Measurements from ENCODE around the gene NACC1. TPM values are rescaled to one million over a fixed set of nuclear protein-coding genes. Genes with fewer than 3 reads are reported as not detected.
A peak's percentile ranks its signal among the peaks of the same experiment; 100 is the strongest.

Gene NACC1
- total RNA-seq, 1 experiment from 2014 or later, result 237 TPM

DNA sequence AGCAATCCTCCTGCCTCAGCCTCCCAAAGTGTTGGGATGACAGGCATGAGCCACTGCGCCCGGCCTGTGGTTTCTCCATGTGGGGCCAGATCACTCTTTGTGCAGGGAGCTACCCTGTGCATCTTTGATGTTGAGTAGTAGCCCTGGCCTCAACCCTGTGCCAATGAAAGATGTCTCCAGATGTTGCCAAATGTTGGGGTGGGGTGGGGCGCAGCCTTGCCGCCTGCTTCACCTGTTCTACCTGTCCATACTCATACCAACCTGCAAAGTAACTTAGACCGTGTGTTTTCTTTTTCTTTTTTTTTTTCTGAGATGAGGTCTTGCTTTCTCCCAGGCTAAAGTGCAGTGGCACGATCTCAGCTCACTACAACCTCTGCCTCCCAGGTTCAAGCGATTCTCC lies 53.1 kb downstream of the NACC1 start:
- no peak for ATAC-seq
- Mint-ChIP-seq H3K27ac (no peak overlapping the region; the same call in 1 of the 2 replicates), H3K27me3 (ENCODE audit: low read depth) (no peaks in the 10 kb centered on the region), H3K4me3 (no peak overlapping the region), H3K4me1 (peaks cover 48% of the 10 kb centered on the region), H3K36me3 (peaks cover 4% of the 10 kb centered on the region), H3K9me3 (no peaks in the 10 kb centered on the region)
- POLR2A ChIA-PET, result interaction anchor here (0.6 kb wide), 1 partner anchor 1619 kb away, joined by 5 read pairs; no protein-coding TSS in a partner anchor
- TF ChIP-seq, protein P1, sequence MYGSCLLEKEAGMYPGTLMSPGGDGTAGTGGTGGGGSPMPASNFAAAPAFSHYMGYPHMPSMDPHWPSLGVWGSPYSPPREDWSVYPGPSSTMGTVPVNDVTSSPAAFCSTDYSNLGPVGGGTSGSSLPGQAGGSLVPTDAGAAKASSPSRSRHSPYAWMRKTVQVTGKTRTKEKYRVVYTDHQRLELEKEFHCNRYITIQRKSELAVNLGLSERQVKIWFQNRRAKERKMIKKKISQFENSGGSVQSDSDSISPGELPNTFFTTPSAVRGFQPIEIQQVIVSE (CRISPR knock-in tag; IDR thresholded peaks at IDR 0.05; ENCODE audit: borderline replicate concordance), result no peak
- TF ChIP-seq HMGA2 (CRISPR knock-in tag; IDR thresholded peaks at IDR 0.05) (no peak), ZNF138 (CRISPR knock-in tag; conservative IDR thresholded peaks at IDR 0.05) (no peak), CREM (CRISPR knock-in tag; IDR thresholded peaks at IDR 0.05) (no peak), ATF2 (CRISPR knock-in tag; IDR thresholded peaks at IDR 0.05; ENCODE audit: borderline replicate concordance, low read depth) (no peak), OVOL2 (CRISPR knock-in tag; IDR thresholded peaks at IDR 0.05; ENCODE audit: borderline replicate concordance) (no peak), ATF3 (CRISPR knock-in tag; conservative IDR thresholded peaks at IDR 0.05) (no peak), PRRX2 (CRISPR knock-in tag; IDR thresholded peaks at IDR 0.05) (no peak), FOXJ3 (CRISPR knock-in tag; IDR thresholded peaks at IDR 0.05; ENCODE audit: borderline replicate concordance) (no peak)
- TF ChIP-seq, protein P2, sequence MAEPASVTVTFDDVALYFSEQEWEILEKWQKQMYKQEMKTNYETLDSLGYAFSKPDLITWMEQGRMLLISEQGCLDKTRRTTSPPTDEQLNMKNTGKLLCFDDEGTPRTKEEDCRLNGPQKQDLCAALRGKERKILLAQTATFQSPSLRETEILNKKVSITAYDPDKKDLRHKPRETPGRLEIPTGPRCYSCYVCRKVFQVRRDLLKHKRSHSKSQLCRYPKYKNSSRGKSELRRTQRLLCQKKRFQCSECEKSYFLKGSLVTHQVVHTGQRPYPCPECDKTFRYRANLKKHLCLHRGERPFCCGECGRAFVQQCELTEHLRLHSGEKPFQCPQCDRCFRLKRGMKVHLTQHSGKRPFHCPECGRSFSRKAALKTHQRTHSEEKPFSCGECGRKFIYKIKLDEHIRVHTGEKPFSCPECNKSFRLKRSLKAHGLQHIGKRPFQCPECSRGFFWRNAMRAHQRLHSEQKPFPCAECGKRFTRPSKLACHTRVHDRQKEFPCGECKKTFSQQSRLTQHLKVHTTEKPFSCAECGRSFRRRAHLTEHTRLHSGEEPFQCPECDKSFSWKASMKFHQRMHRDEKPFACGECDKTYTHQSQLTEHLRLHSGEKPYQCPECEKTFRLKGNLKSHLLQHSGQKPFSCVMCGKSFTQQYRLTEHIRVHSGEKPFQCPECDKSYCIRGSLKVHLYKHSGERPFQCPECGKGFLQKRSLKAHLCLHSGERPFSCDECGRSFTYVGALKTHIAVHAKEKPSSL (CRISPR knock-in tag; conservative IDR thresholded peaks at IDR 0.05), result no peak
- TF ChIP-seq, protein P3, sequence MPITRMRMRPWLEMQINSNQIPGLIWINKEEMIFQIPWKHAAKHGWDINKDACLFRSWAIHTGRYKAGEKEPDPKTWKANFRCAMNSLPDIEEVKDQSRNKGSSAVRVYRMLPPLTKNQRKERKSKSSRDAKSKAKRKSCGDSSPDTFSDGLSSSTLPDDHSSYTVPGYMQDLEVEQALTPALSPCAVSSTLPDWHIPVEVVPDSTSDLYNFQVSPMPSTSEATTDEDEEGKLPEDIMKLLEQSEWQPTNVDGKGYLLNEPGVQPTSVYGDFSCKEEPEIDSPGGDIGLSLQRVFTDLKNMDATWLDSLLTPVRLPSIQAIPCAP (CRISPR knock-in tag; IDR thresholded peaks at IDR 0.05), result no peak
- TF ChIP-seq, protein P4, sequence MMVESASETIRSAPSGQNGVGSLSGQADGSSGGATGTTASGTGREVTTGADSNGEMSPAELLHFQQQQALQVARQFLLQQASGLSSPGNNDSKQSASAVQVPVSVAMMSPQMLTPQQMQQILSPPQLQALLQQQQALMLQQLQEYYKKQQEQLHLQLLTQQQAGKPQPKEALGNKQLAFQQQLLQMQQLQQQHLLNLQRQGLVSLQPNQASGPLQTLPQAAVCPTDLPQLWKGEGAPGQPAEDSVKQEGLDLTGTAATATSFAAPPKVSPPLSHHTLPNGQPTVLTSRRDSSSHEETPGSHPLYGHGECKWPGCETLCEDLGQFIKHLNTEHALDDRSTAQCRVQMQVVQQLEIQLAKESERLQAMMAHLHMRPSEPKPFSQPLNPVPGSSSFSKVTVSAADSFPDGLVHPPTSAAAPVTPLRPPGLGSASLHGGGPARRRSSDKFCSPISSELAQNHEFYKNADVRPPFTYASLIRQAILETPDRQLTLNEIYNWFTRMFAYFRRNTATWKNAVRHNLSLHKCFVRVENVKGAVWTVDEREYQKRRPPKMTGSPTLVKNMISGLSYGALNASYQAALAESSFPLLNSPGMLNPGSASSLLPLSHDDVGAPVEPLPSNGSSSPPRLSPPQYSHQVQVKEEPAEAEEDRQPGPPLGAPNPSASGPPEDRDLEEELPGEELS (CRISPR knock-in tag; IDR thresholded peaks at IDR 0.05), result no peak
- TF ChIP-seq, protein P5, sequence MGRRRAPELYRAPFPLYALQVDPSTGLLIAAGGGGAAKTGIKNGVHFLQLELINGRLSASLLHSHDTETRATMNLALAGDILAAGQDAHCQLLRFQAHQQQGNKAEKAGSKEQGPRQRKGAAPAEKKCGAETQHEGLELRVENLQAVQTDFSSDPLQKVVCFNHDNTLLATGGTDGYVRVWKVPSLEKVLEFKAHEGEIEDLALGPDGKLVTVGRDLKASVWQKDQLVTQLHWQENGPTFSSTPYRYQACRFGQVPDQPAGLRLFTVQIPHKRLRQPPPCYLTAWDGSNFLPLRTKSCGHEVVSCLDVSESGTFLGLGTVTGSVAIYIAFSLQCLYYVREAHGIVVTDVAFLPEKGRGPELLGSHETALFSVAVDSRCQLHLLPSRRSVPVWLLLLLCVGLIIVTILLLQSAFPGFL (CRISPR knock-in tag; IDR thresholded peaks at IDR 0.05; ENCODE audit: borderline replicate concordance), result no peak
- CTCF ChIA-PET, result interaction anchor here (2.8 kb wide), 1 partner anchor 24 kb away, joined by 11 read pairs; no protein-coding TSS in a partner anchor
- no peak for DNase-seq (ENCODE audit: low spot score)

- ChIA-PET POLR2A (no interaction called here), CTCF (interaction anchor here (1.0 to 1.8 kb wide), 2 partner anchors 23 to 72 kb away, joined by 3 to 15 read pairs; no protein-coding TSS in a partner anchor)
- Mint-ChIP-seq H3K27ac (peak overlapping the region; percentile 65; the same call in 1 of the 2 replicates), H3K27me3 (ENCODE audit: low read depth) (no peaks in the 10 kb centered on the region), H3K36me3 (peaks cover 4% of the 10 kb centered on the region), H3K4me3 (no peak overlapping the region), H3K9me3 (no peaks in the 10 kb centered on the region), H3K4me1 (peaks cover 37% of the 10 kb centered on the region)
- no peak for ATAC-seq
- no peak for DNase-seq (ENCODE audit: low spot score)
- TF ChIP-seq ZNF416 (CRISPR knock-in tag; IDR thresholded peaks at IDR 0.05) (no peak), GTF2I (CRISPR knock-in tag; conservative IDR thresholded peaks at IDR 0.05) (no peak), NR3C1 (CRISPR knock-in tag; conservative IDR thresholded peaks at IDR 0.05; ENCODE audit: low read depth) (no peak), ZNF396 (CRISPR knock-in tag; IDR thresholded peaks at IDR 0.05; ENCODE audit: borderline replicate concordance) (no peak), KAT7 (CRISPR knock-in tag; IDR thresholded peaks at IDR 0.05; ENCODE audit: borderline replicate concordance) (no peak)
- TF ChIP-seq, protein P6, sequence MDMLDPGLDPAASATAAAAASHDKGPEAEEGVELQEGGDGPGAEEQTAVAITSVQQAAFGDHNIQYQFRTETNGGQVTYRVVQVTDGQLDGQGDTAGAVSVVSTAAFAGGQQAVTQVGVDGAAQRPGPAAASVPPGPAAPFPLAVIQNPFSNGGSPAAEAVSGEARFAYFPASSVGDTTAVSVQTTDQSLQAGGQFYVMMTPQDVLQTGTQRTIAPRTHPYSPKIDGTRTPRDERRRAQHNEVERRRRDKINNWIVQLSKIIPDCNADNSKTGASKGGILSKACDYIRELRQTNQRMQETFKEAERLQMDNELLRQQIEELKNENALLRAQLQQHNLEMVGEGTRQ (CRISPR knock-in tag; IDR thresholded peaks at IDR 0.05), result no peak
- TF ChIP-seq, protein P3 (CRISPR knock-in tag; IDR thresholded peaks at IDR 0.05), result no peak
Measured at GRCh38 chr19:13172346-13173138, 54.5 kb downstream of the NACC1 start.
